H1 (cell line): ENCODE results near the gene MYOM1. TPM values are rescaled to one million over a fixed set of nuclear protein-coding genes. Genes with fewer than 3 reads are reported as not detected.

ENCODE experiments used
- CTCF ChIA-PET: fragments of 300-600 bp; sonication (Branson Sonifier 250); formaldehyde crosslinking; loops from one replicate; lab custom pipeline; 2021; ENCODE audit not compliant: partially characterized antibody; lab: Charles Lee
- POLR2A ChIA-PET: fragments of 300-600 bp; sonication (Branson Sonifier 250); formaldehyde crosslinking; loops from one replicate; lab custom pipeline; 2021; ENCODE audit warnings: inconsistent platforms; ENCODE audit not compliant: partially characterized antibody; lab: Charles Lee
- DNase-seq, 2 experiments: peaks; one replicate each; pipeline versions ENCODE4 v3.0.0 to v3.0.0-alpha.2; 2010 to 2022; ENCODE audit warnings: low spot score in 2 of 2, low read depth in 1 of 2, mixed read lengths in 1 of 2
- FAIRE-seq: peaks from 2 replicates; lab custom pipeline; 2011; peaks lifted over from hg19 to GRCh38; lab: Jason Lieb, UNC
- H2AFZ ChIP-seq: 2 replicates; pipeline ENCODE4 v1.8.1; 2012; ENCODE audit warnings: low read length, inconsistent platforms
- H2AK5ac ChIP-seq: 2 replicates; pipeline ENCODE4 v1.6.1; 2013; ENCODE audit warnings: low read depth, low read length
- H2BK120ac ChIP-seq: replicated peaks from 2 replicates; pipeline ENCODE3; 2013; ENCODE audit warnings: low read depth, low read length, inconsistent platforms
- H2BK12ac ChIP-seq: 2 replicates; pipeline ENCODE4 v1.6.1; 2013; ENCODE audit warnings: low read depth, low read length
- H2BK15ac ChIP-seq: 2 replicates; pipeline ENCODE4 v1.6.1; 2013; ENCODE audit warnings: low read length
- H2BK20ac ChIP-seq: 2 replicates; pipeline ENCODE4 v1.6.1; 2013; ENCODE audit warnings: low read length
- H2BK5ac ChIP-seq: 2 replicates; pipeline ENCODE4 v1.6.1; 2013; ENCODE audit warnings: low read depth, low read length
- H3K14ac ChIP-seq: 2 replicates; pipeline ENCODE4 v1.6.1; 2013; ENCODE audit warnings: inconsistent platforms; ENCODE audit not compliant: insufficient read length
- H3K18ac ChIP-seq: 2 replicates; pipeline ENCODE4 v1.6.1; 2013; ENCODE audit warnings: low read length; ENCODE audit errors: extremely low read depth
- H3K23ac ChIP-seq: 2 replicates; pipeline ENCODE4 v1.6.1; 2013; ENCODE audit warnings: inconsistent platforms; ENCODE audit not compliant: insufficient read length
- H3K23me2 ChIP-seq: 2 replicates; pipeline ENCODE4 v1.6.1; 2013; ENCODE audit warnings: low read depth, low read length
- H3K27ac ChIP-seq: 2 replicates; pipeline ENCODE4 v1.6.1; 2011; ENCODE audit warnings: low read depth, low read length, inconsistent platforms
- H3K27me3 ChIP-seq, 4 experiments: replicated peaks in 1 of 4; 1 replicate in 1 of 4; 2 replicates in 3 of 4; pipeline versions ENCODE4 v1.6.1 to v1.8.1; 2011 to 2013; ENCODE audit warnings: low read length in 3 of 4, mild to moderate bottlenecking in 3 of 4, inconsistent platforms in 2 of 4, mixed read lengths in 2 of 4, moderate library complexity in 1 of 4; ENCODE audit not compliant: control insufficient read depth in 3 of 4, insufficient read depth in 3 of 4; ENCODE audit errors: extremely low read depth in 1 of 4
- H3K36me3 ChIP-seq, 4 experiments: 2 replicates each; pipeline versions ENCODE4 v1.6.1 to v1.8.1; 2011 to 2013; ENCODE audit warnings: mild to moderate bottlenecking in 4 of 4, low read length in 3 of 4, moderate library complexity in 2 of 4, control low read depth in 1 of 4, inconsistent platforms in 1 of 4; ENCODE audit not compliant: insufficient read depth in 4 of 4, control insufficient read depth in 2 of 4
- H3K4ac ChIP-seq: replicated peaks from 2 replicates; pipeline ENCODE3; 2013; ENCODE audit warnings: low read length, low read depth, mixed read lengths, inconsistent platforms; ENCODE audit not compliant: insufficient read length
- H3K4me1 ChIP-seq, 4 experiments: replicated peaks in 1 of 4; 1 replicate in 1 of 4; 2 replicates in 3 of 4; pipeline versions ENCODE4 v1.6.1 to v1.8.1; 2011 to 2013; ENCODE audit warnings: low read length in 3 of 4, inconsistent platforms in 2 of 4, mixed read lengths in 1 of 4; ENCODE audit not compliant: insufficient read depth in 4 of 4, control insufficient read depth in 3 of 4
- H3K4me2 ChIP-seq, 2 experiments: 2 replicates each; pipeline versions ENCODE4 v1.6.1 to v1.8.1; 2011 to 2013; ENCODE audit warnings: low read depth in 2 of 2, low read length in 2 of 2, control low read depth in 1 of 2, inconsistent platforms in 1 of 2, mild to moderate bottlenecking in 1 of 2; ENCODE audit not compliant: insufficient read depth in 1 of 2
- H3K4me3 ChIP-seq, 4 experiments: fragments of 200-600, 300-600 bp in 1 of 4; sonication (generic), shearing (Covaris generic), sonication (Bioruptor Twin) in 1 of 4; 2 replicates each; pipeline versions ENCODE4 v1.5.1 to v1.8.1; 2011 to 2016; ENCODE audit warnings: low read length in 4 of 4, low read depth in 3 of 4, control low read depth in 2 of 4, inconsistent platforms in 2 of 4, mild to moderate bottlenecking in 2 of 4, mixed read lengths in 1 of 4, moderate library complexity in 1 of 4; ENCODE audit not compliant: insufficient read depth in 2 of 4; ENCODE audit errors: extremely low read depth in 1 of 4
- H3K56ac ChIP-seq: replicated peaks from 2 replicates; pipeline ENCODE3; 2013; ENCODE audit warnings: low read depth, mild to moderate bottlenecking, mixed read lengths, low read length, inconsistent platforms; ENCODE audit not compliant: insufficient read length
- H3K79me1 ChIP-seq: 2 replicates; pipeline ENCODE4 v1.6.1; 2013; ENCODE audit warnings: low read depth, low read length, control low read depth
- H3K79me2 ChIP-seq, 2 experiments: 2 replicates each; pipeline versions ENCODE4 v1.6.1 to v1.8.1; 2012 to 2013; ENCODE audit warnings: low read length in 2 of 2, mild to moderate bottlenecking in 2 of 2, inconsistent platforms in 1 of 2; ENCODE audit not compliant: insufficient read depth in 2 of 2, control insufficient read depth in 1 of 2
- H3K9ac ChIP-seq, 4 experiments: replicated peaks in 1 of 4; 1 replicate in 1 of 4; 2 replicates in 3 of 4; pipeline versions ENCODE4 v1.6.1 to v1.8.1; 2011 to 2013; ENCODE audit warnings: low read depth in 3 of 4, low read length in 3 of 4, control low read depth in 2 of 4, mild to moderate bottlenecking in 2 of 4, moderate library complexity in 2 of 4, inconsistent platforms in 1 of 4; ENCODE audit errors: extremely low read depth in 1 of 4
- H3K9me3 ChIP-seq, 2 experiments: 2 replicates each; pipeline versions ENCODE4 v1.6.1 to v1.8.1; 2012 to 2013; ENCODE audit warnings: mild to moderate bottlenecking in 2 of 2, moderate library complexity in 2 of 2, control low read depth in 1 of 2, inconsistent platforms in 1 of 2, low read depth in 1 of 2, low read length in 1 of 2, mixed read lengths in 1 of 2; ENCODE audit not compliant: insufficient read depth in 2 of 2
- H4K20me1 ChIP-seq, 2 experiments: replicated peaks in 1 of 2; 2 replicates each; pipeline versions ENCODE3 to v1.8.1; 2011 to 2013; ENCODE audit warnings: inconsistent platforms in 2 of 2, low read length in 2 of 2, mild to moderate bottlenecking in 1 of 2; ENCODE audit not compliant: insufficient read depth in 2 of 2, control insufficient read depth in 1 of 2
- H4K5ac ChIP-seq: 2 replicates; pipeline ENCODE4 v1.6.1; 2013; ENCODE audit warnings: low read length, low read depth, mixed read lengths, inconsistent platforms; ENCODE audit not compliant: insufficient read length
- H4K8ac ChIP-seq: 2 replicates; pipeline ENCODE4 v1.8.0; 2013; ENCODE audit warnings: mild to moderate bottlenecking, moderate library complexity, low read length, inconsistent platforms; ENCODE audit not compliant: insufficient read depth; ENCODE audit errors: extremely low read depth
- H4K91ac ChIP-seq: replicated peaks from 2 replicates; pipeline ENCODE3; 2013; ENCODE audit warnings: low read length, mixed read lengths, inconsistent platforms; ENCODE audit not compliant: insufficient read length
- SIRT6 ChIP-seq: IDR thresholded peaks from one replicate; pipeline ENCODE4 v1.7.1; 2012; ENCODE audit warnings: low read length, inconsistent platforms
- YY1 ChIP-seq: IDR thresholded peaks from 2 replicates; pipeline ENCODE4 v1.6.1; 2011; ENCODE audit warnings: low read depth, mild to moderate bottlenecking, low read length
- WGBS, 2 experiments: shearing (Covaris generic) in 1 of 2; methylation state at CpG; one replicate each; pipeline versions ENCODE4 v1.1.6 to v1.1.7; 2013 to 2015; ENCODE audit warnings: low lambda C conversion rate in 2 of 2, mixed read lengths in 2 of 2, inconsistent platforms in 1 of 2, low coverage in 1 of 2, missing lambda C conversion rate in 1 of 2; ENCODE audit not compliant: insufficient replicate concordance in 2 of 2, insufficient coverage in 1 of 2, insufficient read length in 1 of 2; ENCODE audit errors: extremely low coverage in 1 of 2, missing lambda C conversion rate in 1 of 2; 5-methylcytosine and 5-hydroxymethylcytosine counted together
- polyA plus RNA-seq, 7 experiments: library from polyadenylated mRNA; depleted of rRNA in 3 of 7; stranded (reverse) in 5 of 7; unstranded in 2 of 7; fragments of >200 nt in 5 of 7; fragments of 200-250 nt in 2 of 7; gene quantifications; 1 replicate in 5 of 7; 2 replicates in 1 of 7; 4 replicates in 1 of 7; pipeline versions ENCODE4 v1.2.1 to v1.2.3, GENCODE V29; 2011 to 2013; ENCODE audit warnings: missing spikeins in 2 of 7, mixed read lengths in 2 of 7
- total RNA-seq: library from RNA; stranded (reverse); fragmentation: NEBNext Ultra II Directional; extraction: Animal tissue kit (Norgen Biotek cat#: 25700); gene quantifications from 2 replicates; pipeline ENCODE4 v1.2.1, GENCODE V29; 2021

MYOM1 gene
- total and polyA plus RNA-seq, 2 of the 8 experiments (the other 6 are each of a cell fraction or from before 2014, with no cell fraction given): 0.06 to 0.32 TPM

- TF ChIP-seq SIRT6 (no peak), YY1 (no peak)
- ChIA-PET POLR2A (no interaction called here), CTCF (interaction anchor here (0.8 to 1.1 kb wide), 2 partner anchors 45 to 62 kb away, joined by 3 to 6 read pairs; no protein-coding TSS in a partner anchor)
- Histone ChIP-seq H3K79me2 (no peaks in the 10 kb centered on the region), H4K91ac (no peak overlapping the region), H4K8ac (no peak overlapping the region), H3K36me3 (no peaks in the 10 kb centered on the region), H2BK120ac (no peak overlapping the region), H3K4me2 (no peak overlapping the region), H3K23ac (no peak overlapping the region), H2BK5ac (no peak overlapping the region), H3K27me3 (no peaks in the 10 kb centered on the region), H2AFZ (no peak overlapping the region), H3K9me3 (no peaks in the 10 kb centered on the region), H2AK5ac (no peak overlapping the region), H3K9ac (no peak overlapping the region), H2BK12ac (no peak overlapping the region), H2BK15ac (no peak overlapping the region), H4K5ac (no peak overlapping the region), H3K4me3 (no peak overlapping the region), H3K79me1 (no peaks in the 10 kb centered on the region), H3K14ac (no peak overlapping the region), H3K56ac (no peak overlapping the region), H2BK20ac (no peak overlapping the region), H3K18ac (no peak overlapping the region), H3K27ac (no peak overlapping the region), H3K4ac (no peak overlapping the region), H3K23me2 (no peaks in the 10 kb centered on the region), H3K4me1 (no peaks in the 10 kb centered on the region), H4K20me1 (no peaks in the 10 kb centered on the region)
- WGBS, 2 experiments: 76% methylated on average over 4 of the region's 4 CpGs; no CpG with 5 or more reads in 1 of the 2 experiments
- DNase-seq (no peak), FAIRE-seq (no peak)
Measured at GRCh38 chr18:3171631-3172030, 48.1 kb downstream of the MYOM1 start.
